DND-41 (cell line): Measurements from ENCODE around the gene GTF3C2.

Experiments
- CTCF ChIP-seq: IDR thresholded peaks from 2 replicates; pipeline ENCODE4 v1.5.1; 2012; ENCODE audit warnings: borderline replicate concordance, low read length, moderate library complexity, mild to moderate bottlenecking; ENCODE audit not compliant: poor library complexity, severe bottlenecking; ENCODE audit errors: extremely low read depth
- EZH2 ChIP-seq: IDR thresholded peaks from 3 replicates; pipeline ENCODE4 v1.6.1; 2012; ENCODE audit warnings: borderline replicate concordance, low read depth, mild to moderate bottlenecking, moderate library complexity, low read length, inconsistent platforms; ENCODE audit not compliant: severe bottlenecking

GRCh38 chr2:27312152-27312551 is 44.4 kb downstream of the GTF3C2 start:
- TF ChIP-seq CTCF (no peak), EZH2 (no peak)
